ENCODE results near the gene TUBGCP2. TPM values are rescaled to one million over a fixed set of nuclear protein-coding genes. Genes with fewer than 3 reads are reported as not detected.

Gene TUBGCP2
- total and polyA plus RNA-seq, 2 of the 13 experiments (the other 11 are each of a cell fraction or from before 2014, with no cell fraction given), result 21.3 to 34.5 TPM

GRCh38 chr10:133299738-133300137 lies 8.9 kb downstream of the TUBGCP2 start (continued):
- TF ChIP-seq NFAT5 (CRISPR knock-in tag; IDR thresholded peaks at IDR 0.05), result no peak

- Histone ChIP-seq H3K27me3 (ENCODE audit: control insufficient read depth in 1 of 2, insufficient read depth in 2 of 2, low read length in 2 of 2) (no peaks in the 10 kb centered on the region), H4K20me1 (ENCODE audit: insufficient read depth, low read length) (no peaks in the 10 kb centered on the region), H3K9ac (ENCODE audit: insufficient read depth, low read depth, low read length) (no peak overlapping the region), H3K4me3 (replicated peaks in 1 of 3; ENCODE audit: insufficient read depth in 1 of 3, low read depth in 2 of 3, low read length in 3 of 3) (no peak overlapping the region), H3K4me1 (ENCODE audit: insufficient read depth, low read length) (no peaks in the 10 kb centered on the region), H3K9me3 (ENCODE audit: low read length) (no peaks in the 10 kb centered on the region), H3K4me2 (ENCODE audit: low read depth, low read length) (no peak overlapping the region), H2AFZ (ENCODE audit: low read length) (no peak overlapping the region), H3K27ac (ENCODE audit: extremely low read length, insufficient read depth, low read length) (no peak overlapping the region), H3K79me2 (ENCODE audit: insufficient read depth, low read length) (peaks cover 8% of the 10 kb centered on the region), H3K36me3 (replicated peaks in 1 of 2; ENCODE audit: control insufficient read depth in 1 of 2, insufficient read depth in 2 of 2, low read length in 2 of 2) (peaks cover 40 to 68% of the 10 kb centered on the region in 2 experiments)
- intact Hi-C loops (cut with micrococcal nuclease; ENCODE audit: unreplicated experiment), result no loop called here
- no TSS peak for BruUV-seq (replicated peaks)
- ATAC-seq, result no peak
- 97% methylated on average over 5 of the region's 10 CpGs for WGBS (ENCODE audit: low lambda C conversion rate)
- no peak for DNase-seq (ENCODE audit: low spot score)
- CTCF ChIA-PET (ENCODE audit: low intra/inter-chr PET ratio, low total read pairs), result no interaction called here
- no peak for FAIRE-seq
- POLR2A ChIA-PET, result no interaction called here
- in situ Hi-C loops (cut with HindIII; ENCODE audit: extremely low pct_ligation_motif_present, low pct_unique_long_range_greater_than_20kb), result no loop called here
- TF ChIP-seq EHMT2 (IDR thresholded peaks at IDR 0.05; ENCODE audit: borderline replicate concordance, low read depth, low read length), result no peak
- no peak for TF ChIP-seq PTBP1 (IDR thresholded peaks at IDR 0.05; ENCODE audit: low read depth, low read length, poor library complexity, severe bottlenecking)
- TF ChIP-seq CHCHD3 (CRISPR knock-in tag; IDR thresholded peaks at IDR 0.05), result no peak
- TF ChIP-seq ZNF513 (CRISPR knock-in tag; conservative IDR thresholded peaks at IDR 0.05), result no peak
- no peak for TF ChIP-seq HCFC1 (IDR thresholded peaks at IDR 0.05; ENCODE audit: low read depth, low read length)
- no peak for TF ChIP-seq ZNF768 (CRISPR knock-in tag; IDR thresholded peaks at IDR 0.05)
- TF ChIP-seq ZNF704 (CRISPR knock-in tag; IDR thresholded peaks at IDR 0.05; ENCODE audit: borderline replicate concordance), result no peak
- no peak for TF ChIP-seq ZNF790 (CRISPR knock-in tag; IDR thresholded peaks at IDR 0.05; ENCODE audit: borderline replicate concordance)
- TF ChIP-seq ZNF670 (CRISPR knock-in tag; IDR thresholded peaks at IDR 0.05; ENCODE audit: borderline replicate concordance), result no peak
- no peak for TF ChIP-seq RORA (CRISPR knock-in tag; IDR thresholded peaks at IDR 0.05)
- TF ChIP-seq GATAD2A (CRISPR knock-in tag; IDR thresholded peaks at IDR 0.05), result no peak
- TF ChIP-seq PCBP1 (IDR thresholded peaks at IDR 0.05; ENCODE audit: borderline replicate concordance, low read depth, low read length), result no peak
- TF ChIP-seq ZNF276 (CRISPR knock-in tag; IDR thresholded peaks at IDR 0.05; ENCODE audit: low read depth), result no peak
These were observed 9.4 kb downstream of the TUBGCP2 start for GRCh38 chr10:133299224-133299623.
